ENCODE data around the gene SMIM32.

Gene SMIM32

GRCh38 chr5:136208916-136209315 is 16.0 kb upstream of the SMIM32 start:
- in situ Hi-C loops (cut with MboI; ENCODE audit: low sequenced_read_pairs): no loop called here

- in situ Hi-C loops (cut with MboI; ENCODE audit: low sequenced_read_pairs): no loop called here
These were observed 14.7 kb upstream of the SMIM32 start for GRCh38 chr5:136207631-136208030.

- in situ Hi-C loops (cut with MboI; ENCODE audit: low sequenced_read_pairs): no loop called here
These were observed 13.4 kb upstream of the SMIM32 start for GRCh38 chr5:136206361-136206760.

GRCh38 chr5:136205941-136206340 is 13.0 kb upstream of the SMIM32 start:
- in situ Hi-C loops (cut with MboI; ENCODE audit: low sequenced_read_pairs): no loop called here

DNA sequence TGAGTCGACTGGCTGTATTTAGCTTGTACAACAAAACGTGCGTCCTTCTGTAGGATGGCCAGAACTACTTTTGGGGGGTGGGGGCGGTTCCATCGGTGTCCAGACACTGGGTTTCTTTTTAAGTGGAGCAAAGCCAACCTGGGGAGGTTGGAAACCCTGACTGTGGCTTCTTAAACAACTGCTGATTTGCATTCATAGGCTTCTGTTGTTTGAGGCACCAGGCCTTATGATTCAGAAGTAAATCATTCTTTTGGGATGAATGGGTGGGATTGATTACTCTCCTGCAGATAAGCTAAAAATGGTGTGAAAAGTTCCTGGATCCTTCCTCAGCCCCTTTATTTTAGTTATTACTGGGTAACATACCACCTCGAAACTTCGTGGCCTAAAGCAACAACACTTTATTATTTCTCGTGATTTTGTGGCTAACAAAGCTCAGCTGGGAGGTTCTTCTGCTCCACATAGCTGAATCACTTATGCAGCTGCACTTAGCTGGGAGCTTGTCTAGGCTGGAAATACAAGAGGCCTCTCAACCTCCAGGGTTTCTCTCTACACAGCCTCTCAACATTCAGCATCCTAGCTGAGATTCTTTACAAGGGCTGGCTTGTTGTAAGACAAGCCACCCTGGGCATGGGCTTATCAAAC is 12.2 kb upstream of the SMIM32 start:
- in situ Hi-C loops (cut with MboI; ENCODE audit: low sequenced_read_pairs): no loop called here

- in situ Hi-C loops (cut with MboI; ENCODE audit: low sequenced_read_pairs): no loop called here
These were observed 10.5 kb upstream of the SMIM32 start for GRCh38 chr5:136203303-136203922.

DNA sequence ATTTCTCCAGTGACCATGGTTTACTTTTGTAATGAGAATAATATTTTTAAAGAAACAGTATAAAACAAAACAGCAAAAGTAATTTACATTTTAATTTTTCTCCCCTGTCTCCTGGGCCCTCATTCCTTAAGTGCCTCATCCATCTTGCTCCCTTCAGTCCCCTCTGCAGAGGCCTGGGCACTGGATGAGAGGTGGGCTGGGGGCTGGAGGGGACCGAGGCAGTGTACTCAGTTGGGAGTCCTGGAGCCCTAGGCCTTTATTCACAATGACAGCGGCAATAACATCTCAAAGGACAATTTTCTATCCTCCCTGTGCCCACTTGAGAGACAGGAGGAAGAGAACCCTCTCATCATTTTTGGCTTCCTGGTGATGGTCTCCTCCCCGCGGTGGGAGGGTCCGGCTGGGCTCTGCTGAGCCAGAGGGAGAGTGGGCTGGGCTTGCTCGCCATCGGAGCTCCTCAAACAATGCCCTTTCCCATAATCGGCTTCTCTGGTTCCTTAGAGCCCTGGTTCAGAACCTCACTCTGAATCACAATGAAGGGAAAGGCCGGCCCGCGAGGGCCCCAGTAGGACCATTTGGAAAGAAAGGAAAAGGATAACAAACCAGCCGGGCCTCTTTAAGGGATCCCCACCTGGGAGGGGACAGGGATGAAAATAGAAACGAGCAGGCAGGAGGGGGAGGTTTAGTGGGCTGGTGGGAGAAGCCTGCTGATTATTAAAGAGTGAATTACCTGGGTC is 9.7 kb upstream of the SMIM32 start:
- in situ Hi-C loops (cut with MboI; ENCODE audit: low sequenced_read_pairs): no loop called here

DNA sequence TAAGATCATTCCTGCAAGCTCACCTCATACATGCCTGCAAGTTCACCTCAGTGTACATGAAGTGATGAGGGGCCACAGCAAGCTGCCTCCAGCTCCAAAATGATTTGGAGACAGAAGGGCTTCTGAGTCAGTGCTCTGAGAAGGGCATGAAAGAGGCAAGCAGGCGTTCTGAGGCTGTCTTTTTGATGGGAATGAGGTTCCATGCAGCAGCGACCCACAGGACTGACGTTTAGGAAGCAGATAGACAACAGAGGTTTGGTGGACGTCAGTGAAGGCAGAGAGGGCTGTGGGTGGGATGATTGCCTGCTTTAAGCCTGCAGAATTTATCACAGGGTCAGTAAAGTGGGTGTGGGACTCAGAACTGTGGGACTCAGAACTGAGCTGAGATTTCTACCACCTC is 8.9 kb upstream of the SMIM32 start:
- in situ Hi-C loops (cut with MboI; ENCODE audit: low sequenced_read_pairs): no loop called here

GRCh38 chr5:136200761-136201160 is 7.8 kb upstream of the SMIM32 start:
- in situ Hi-C loops (cut with MboI; ENCODE audit: low sequenced_read_pairs): no loop called here

DNA sequence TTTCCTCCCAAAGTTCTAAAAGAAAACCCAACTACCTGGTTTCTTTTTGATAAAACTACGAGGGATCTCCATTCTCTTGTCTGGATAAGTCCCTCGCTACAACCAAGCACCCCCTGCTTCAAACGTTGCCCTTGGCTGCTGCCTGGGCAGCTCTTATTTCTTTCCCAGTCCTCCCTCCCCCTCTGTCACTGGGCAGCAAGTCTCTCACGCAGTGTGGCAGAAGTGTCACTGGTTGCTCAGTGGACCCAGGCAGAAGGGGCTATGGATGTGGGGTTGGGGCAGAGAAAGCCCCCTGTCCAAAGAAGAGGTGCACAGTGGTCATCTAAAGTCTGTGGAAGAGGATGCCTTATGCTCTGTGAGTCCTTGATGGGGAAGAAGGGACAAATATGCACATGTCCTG is 7.2 kb upstream of the SMIM32 start:
- in situ Hi-C loops (cut with MboI; ENCODE audit: low sequenced_read_pairs): no loop called here

DNA sequence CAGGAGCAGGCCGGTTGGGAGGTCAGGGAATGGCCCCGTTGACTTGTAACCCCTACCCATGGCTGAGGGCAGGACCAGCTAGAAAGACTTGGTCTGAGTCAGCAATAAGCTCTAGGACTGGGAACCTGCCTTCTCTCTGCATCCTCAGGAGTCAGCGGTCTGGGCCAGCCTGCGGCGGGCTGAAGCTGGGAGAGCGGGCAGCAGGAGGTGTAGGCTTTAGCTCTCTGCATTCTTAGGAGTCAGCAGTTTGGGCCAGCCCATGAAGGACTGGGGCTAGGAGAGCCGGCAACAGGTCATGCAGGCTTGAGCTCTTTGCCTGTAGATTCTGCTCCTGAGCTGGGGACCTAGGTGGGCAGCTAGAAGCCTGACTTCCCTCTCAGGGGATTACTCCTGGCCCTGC is 6.4 kb upstream of the SMIM32 start:
- in situ Hi-C loops (cut with MboI; ENCODE audit: low sequenced_read_pairs): no loop called here

GRCh38 chr5:136198453-136198852 is 5.5 kb upstream of the SMIM32 start:
- in situ Hi-C loops (cut with MboI; ENCODE audit: low sequenced_read_pairs): no loop called here

DNA sequence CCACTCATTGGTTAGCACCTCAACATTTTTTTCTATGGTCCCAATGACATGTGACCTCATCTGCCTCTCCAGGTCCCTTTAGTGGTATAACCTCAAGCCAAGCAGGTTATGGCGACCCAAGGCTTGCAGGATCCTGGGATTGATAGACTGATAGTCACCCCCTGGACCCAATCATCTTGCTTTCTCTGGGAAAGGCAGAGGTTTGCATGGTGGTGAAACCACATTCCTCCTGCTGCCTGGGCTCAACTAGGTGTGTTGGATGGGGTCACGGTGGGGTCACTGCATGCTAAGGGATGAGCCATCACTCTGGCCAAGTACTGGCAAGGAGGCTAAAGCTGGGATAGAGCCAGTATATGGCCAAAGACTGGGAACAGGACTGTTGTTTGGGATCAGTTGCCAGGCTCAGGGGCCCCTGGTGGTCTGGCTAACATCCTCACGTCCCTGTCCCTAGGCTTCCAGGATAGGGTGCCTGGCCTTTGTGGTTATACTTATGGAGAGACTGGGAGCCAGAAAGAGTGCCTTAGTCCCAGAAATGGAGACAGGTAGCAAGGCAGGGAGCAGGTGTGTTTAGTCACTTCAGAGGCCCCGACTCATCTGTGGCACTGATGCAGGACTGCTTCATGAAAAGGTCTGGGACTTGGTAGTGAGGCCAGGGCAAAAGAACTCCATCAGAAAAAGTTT is 4.6 kb upstream of the SMIM32 start:
- in situ Hi-C loops (cut with MboI; ENCODE audit: low sequenced_read_pairs): no loop called here

DNA sequence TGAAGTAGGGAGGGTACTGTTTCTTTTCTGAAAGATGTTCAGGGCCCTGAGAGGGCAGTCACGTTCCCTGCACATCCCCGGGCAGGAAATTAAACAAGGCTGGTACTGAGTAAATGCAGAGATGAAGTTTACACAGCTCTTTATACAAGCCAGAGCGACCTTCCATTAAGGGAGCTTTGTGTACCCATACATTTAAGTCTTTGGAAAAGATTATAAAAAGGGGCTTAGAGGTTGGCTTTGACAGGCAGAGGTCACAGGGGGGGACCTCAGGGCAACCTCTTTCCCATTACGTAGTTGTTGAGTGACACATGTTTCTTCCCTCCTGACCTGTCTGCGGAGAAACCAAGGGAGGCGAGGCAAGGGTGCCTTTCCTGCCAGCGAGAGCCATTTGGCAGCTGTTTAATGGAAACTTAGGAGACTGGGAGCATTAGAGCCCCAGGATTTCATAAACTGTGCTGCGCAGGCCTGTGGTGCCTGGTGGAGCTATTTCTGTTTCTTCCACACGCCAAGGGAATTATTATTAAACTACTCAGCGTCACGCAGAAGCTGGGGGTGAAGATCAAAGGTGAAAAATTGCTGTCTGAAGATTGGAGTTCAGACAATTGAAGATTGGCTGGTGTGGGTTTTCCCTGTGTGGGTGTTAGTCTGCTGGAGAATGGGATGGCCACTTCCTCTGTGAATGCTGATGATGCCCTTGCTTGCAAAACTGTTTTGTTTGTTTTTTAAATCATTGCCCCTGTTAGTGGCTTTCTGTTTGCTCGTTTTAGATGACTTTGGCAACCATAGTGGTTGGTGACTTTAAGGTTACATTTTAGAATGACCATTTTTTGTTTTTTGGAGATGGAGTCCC is 3.2 kb upstream of the SMIM32 start:
- in situ Hi-C loops (cut with MboI; ENCODE audit: low sequenced_read_pairs): no loop called here

DNA sequence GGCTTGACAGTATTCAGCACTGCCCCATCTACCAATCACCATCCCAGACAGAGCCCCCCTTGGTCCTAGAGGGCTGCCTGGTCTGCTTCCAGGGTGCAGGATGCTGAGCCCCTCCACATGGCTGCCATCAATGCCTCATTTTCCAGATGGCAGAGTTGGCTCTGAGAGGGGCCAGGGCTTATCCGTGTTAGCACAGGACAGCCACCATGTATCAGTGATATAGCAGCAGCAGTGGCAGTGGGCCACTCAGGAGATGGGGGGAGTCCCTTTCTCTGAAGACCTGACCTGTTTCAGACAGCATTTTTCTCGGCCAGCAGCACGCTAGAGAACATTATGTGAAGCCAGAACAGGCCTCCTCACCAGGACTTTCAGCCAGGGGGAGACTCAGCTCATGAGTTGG is 1.6 kb upstream of the SMIM32 start:
- in situ Hi-C loops (cut with MboI; ENCODE audit: low sequenced_read_pairs): no loop called here

- in situ Hi-C loops (cut with MboI; ENCODE audit: low sequenced_read_pairs): no loop called here
These were observed 467 bp upstream of the SMIM32 start for GRCh38 chr5:136193322-136193935.

GRCh38 chr5:136192015-136192525 is 892 bp downstream of the SMIM32 start:
- in situ Hi-C loops (cut with MboI; ENCODE audit: low sequenced_read_pairs): no loop called here

DNA sequence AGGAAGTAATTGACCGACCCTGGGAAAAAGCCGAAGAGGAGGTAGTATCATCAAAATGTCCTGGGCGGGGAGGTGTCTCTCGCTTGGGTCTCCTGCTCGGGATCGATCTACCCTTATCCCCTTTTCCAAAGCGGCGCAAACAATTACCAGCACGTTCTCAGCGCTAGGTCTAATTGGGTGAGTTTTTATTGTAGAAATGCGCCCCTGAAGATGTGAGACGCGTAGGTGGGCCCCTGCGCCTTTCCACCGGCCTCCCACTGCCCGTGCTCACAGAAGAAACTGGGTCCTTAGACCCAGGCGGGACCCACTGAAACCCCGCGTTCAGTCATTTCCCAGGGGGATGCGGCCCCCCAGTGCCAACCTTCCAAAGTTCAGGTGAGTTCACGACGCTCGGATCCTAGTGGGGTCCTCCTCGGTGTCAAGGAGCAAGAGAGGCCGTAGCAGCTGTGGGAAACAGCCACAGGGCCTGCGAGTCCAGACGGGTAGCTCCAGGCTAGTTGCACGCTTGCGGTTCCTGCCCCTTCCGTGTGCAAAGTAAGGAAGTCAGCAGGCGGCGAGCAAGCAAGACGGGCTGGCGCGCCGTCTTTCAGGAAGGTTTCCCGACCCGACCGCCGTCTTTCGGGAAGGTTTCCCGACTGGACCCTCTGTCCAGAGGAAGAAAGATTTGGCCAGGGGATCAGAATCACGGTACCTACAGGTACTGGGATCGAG is 1.5 kb downstream of the SMIM32 start:
- in situ Hi-C loops (cut with MboI; ENCODE audit: low sequenced_read_pairs): no loop called here

DNA sequence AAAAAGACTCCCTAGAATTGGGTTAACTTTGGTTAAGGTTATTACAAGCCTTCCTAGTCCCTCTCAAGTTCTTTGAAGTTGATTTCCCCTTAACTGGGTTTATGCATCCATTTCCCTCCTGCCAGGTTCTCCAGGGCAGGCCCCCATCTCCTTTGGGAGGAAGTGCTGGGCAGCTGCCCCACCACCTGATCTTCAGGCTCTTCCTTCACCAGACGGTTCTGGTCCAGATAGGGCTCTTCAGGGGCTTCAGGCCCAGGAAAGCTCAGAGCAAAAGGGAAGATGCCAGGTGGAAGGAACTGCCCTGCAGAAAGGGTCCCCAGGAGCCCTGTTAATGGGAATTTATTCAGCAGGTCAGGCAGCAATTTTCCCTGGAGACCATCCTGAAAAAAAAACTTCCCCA is 2.1 kb downstream of the SMIM32 start:
- in situ Hi-C loops (cut with MboI; ENCODE audit: low sequenced_read_pairs): no loop called here

All from hTERT RPE-1 (cell line).